Prostate gland (tissue), 2 donors: ENCODE measurements around the gene CYP46A1.

Experiments
- CTCF ChIP-seq, 4 experiments: fragments of 200-600 bp in 2 of 4; fragments of 450-650 bp in 2 of 4; sonication (generic) in 2 of 4; IDR thresholded peaks; 1 replicate in 3 of 4; 2 replicates in 1 of 4; pipeline ENCODE4 v1.5.1; 2016 to 2019; ENCODE audit warnings: antibody characterized with exemption in 4 of 4, mild to moderate bottlenecking in 2 of 4, moderate library complexity in 2 of 4
- POLR2A ChIP-seq: fragments of 450-650 bp; IDR thresholded peaks from one replicate; pipeline ENCODE4 v1.6.1; 2016; ENCODE audit warnings: antibody characterized with exemption, mild to moderate bottlenecking

- TF ChIP-seq POLR2A (no peak), CTCF (IDR thresholded peaks at IDR 0.05) (no peak)
Observed at GRCh38 chr14:99643343-99643742, 40.8 kb upstream of the CYP46A1 start.
